ENCODE measurements around the gene TMEM123. TPM values are rescaled to one million over a fixed set of nuclear protein-coding genes. Genes with fewer than 3 reads are reported as not detected.

The TMEM123 gene, protein sequence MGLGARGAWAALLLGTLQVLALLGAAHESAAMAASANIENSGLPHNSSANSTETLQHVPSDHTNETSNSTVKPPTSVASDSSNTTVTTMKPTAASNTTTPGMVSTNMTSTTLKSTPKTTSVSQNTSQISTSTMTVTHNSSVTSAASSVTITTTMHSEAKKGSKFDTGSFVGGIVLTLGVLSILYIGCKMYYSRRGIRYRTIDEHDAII
- total RNA-seq (100 to 1,000 TPM; 140 to 232 (median 203) TPM), polyA plus RNA-seq (10 to 100 TPM; 37.2 to 78.3 (median 44.4) TPM)

DNA sequence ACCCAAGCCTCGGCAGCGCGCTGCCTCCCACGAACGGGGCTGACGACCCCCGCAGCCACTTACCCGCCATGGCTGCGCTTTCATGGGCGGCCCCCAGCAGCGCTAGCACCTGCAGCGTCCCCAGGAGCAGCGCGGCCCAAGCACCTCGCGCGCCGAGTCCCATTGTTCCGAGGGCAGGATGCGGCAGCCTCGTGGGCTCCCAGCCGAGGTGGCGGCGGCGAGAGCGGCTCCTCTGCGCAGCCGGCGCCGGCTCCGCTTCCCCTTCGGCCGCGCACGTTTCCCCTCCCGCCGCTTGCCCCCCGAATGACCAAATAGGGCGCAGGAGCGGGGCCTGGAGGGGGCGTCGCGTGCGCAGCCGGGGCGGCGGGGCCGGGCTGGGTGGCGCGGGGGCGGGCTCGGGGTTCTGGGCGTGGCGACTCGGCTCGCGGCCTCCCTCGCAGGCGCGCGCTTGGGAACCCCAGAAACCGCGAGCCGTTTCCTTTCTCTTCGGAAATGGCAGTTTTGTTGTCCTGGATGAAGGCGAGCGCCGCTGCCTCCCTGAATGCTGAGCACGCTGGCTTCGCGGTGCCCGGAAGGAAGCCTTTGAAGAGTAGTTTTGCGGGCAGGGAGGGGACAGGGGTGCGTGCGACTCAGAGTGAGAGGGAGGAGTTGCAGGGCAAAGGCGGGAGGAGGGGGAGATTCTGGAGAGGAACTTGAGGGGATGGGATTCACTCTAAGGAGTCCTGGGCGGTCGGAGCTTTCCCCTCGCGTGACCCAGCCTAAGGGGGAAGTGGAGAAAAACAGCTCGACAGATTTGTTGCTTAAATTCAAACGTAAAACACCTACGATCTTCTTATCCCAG lies at the start of gene TMEM123:
TMEM123 (minus strand) TSS at position 305 of the 841 bp plus-strand sequence; CDS start at position 163, 142 bp downstream.
- Histone ChIP-seq H3K36me3 (no peaks in the 10 kb centered on the region), H3K4me1 (peaks cover 0 to 44% (median 35%) of the 10 kb centered on the region in 4 donors), H3K4me3 (peak within 1 kb of the TSS; percentile 72 to 90 (median 87)), H3K27me3 (no peaks in the 10 kb centered on the region), H3K27ac (peak within 1 kb of the TSS; percentile 86 to 97 (median 90)), H3K9me3 (no peaks in the 10 kb centered on the region)
- 0 to 1% methylated on average over 83 of the region's 83 CpGs for WGBS, 2 donors
- DNase-seq = peak; percentile 92
- intact Hi-C loops (cut with DNase I) = loop anchor here (2.0 to 5.0 kb wide), 3 partner anchors 42 to 106 kb away; partner anchors contain the start of gene BIRC2
- TF ChIP-seq, protein P1, sequence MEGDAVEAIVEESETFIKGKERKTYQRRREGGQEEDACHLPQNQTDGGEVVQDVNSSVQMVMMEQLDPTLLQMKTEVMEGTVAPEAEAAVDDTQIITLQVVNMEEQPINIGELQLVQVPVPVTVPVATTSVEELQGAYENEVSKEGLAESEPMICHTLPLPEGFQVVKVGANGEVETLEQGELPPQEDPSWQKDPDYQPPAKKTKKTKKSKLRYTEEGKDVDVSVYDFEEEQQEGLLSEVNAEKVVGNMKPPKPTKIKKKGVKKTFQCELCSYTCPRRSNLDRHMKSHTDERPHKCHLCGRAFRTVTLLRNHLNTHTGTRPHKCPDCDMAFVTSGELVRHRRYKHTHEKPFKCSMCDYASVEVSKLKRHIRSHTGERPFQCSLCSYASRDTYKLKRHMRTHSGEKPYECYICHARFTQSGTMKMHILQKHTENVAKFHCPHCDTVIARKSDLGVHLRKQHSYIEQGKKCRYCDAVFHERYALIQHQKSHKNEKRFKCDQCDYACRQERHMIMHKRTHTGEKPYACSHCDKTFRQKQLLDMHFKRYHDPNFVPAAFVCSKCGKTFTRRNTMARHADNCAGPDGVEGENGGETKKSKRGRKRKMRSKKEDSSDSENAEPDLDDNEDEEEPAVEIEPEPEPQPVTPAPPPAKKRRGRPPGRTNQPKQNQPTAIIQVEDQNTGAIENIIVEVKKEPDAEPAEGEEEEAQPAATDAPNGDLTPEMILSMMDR (IDR thresholded peaks at IDR 0.05) = no peak
- TF ChIP-seq POLR2A (IDR thresholded peaks at IDR 0.05) = peak; percentile 29 to 72
- peak; percentile 68 to 96 (median 92) for TF ChIP-seq POLR2AphosphoS5 (IDR thresholded peaks at IDR 0.05)

DNA sequence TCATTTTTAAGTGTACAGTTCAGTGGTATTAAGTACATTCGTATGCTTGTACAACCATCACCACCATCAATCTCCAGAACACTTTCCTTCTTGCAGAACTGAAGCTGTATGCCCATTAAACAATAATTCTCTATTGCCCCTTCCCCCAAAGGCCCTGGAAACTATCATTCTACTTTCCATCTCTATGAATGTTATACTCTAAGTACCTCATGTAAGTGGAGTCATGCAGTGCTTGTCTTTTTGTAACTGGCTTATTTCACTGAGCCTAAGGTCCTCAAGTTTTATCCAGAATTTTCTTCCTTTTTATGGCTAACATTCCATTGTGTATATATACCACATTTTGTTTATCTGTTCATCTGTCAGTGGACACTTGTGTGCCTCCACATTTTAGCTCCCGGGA lies 48.3 kb upstream of the TMEM123 start:
- peak in 3 of 4 donors; percentile 51 to 89 (median 59) for TF ChIP-seq EP300 (IDR thresholded peaks at IDR 0.05)
- peak; percentile 48 to 86 (median 72) for TF ChIP-seq POLR2AphosphoS5 (IDR thresholded peaks at IDR 0.05)
- TF ChIP-seq, protein P1 (IDR thresholded peaks at IDR 0.05) = no peak
- no peak for TF ChIP-seq POLR2A (IDR thresholded peaks at IDR 0.05)
- Histone ChIP-seq H3K36me3 (no peaks in the 10 kb centered on the region), H3K27me3 (no peaks in the 10 kb centered on the region), H3K4me3 (no peak overlapping the region), H3K9me3 (no peaks in the 10 kb centered on the region), H3K4me1 (peaks cover 0 to 22% (median 11%) of the 10 kb centered on the region in 4 donors), H3K27ac (peak overlapping the region in 3 of 4 donors; percentile 52 to 76 (median 53))
- no peak for DNase-seq
- intact Hi-C loops (cut with DNase I) = no loop called here
- 83 to 87% methylated on average over 2 of the region's 2 CpGs for WGBS, 2 donors

DNA sequence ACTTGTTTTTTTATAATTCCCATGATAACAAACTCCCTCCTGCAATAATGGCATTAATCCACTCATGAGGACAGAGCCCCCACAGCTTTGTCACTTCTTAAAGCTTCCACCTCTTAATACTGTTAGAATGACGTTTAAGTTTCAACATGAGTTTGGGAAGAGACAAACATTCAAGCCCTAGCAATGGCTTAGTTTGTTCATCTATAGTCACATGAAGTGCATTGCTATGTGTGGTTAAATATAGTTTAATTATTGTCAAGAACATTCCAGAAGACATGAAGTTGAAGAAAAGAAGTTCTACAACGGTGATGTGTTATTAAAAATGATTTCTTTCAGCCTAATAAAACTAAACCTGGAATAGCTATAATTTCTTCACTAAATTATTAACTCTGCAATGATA lies 47.4 kb upstream of the TMEM123 start:
- H3K27ac ChIP-seq = peak overlapping the region in 3 of 4 donors; percentile 22 to 76 (median 53)
- intact Hi-C loops (cut with DNase I) = loop anchor here (5.0 kb wide), 1 partner anchor 112 kb away; no protein-coding TSS in a partner anchor
- H3K4me1 ChIP-seq = peaks cover 0 to 31% (median 13%) of the 10 kb centered on the region in 4 donors
- H3K27me3 ChIP-seq = no peaks in the 10 kb centered on the region
- H3K4me3 ChIP-seq = no peak overlapping the region
- 33 to 55% methylated on average over 2 of the region's 2 CpGs for WGBS, 2 donors
- DNase-seq = no peak
- no peaks in the 10 kb centered on the region for H3K9me3 ChIP-seq
- TF ChIP-seq POLR2AphosphoS5 (IDR thresholded peaks at IDR 0.05) = no peak
- no peaks in the 10 kb centered on the region for H3K36me3 ChIP-seq

DNA sequence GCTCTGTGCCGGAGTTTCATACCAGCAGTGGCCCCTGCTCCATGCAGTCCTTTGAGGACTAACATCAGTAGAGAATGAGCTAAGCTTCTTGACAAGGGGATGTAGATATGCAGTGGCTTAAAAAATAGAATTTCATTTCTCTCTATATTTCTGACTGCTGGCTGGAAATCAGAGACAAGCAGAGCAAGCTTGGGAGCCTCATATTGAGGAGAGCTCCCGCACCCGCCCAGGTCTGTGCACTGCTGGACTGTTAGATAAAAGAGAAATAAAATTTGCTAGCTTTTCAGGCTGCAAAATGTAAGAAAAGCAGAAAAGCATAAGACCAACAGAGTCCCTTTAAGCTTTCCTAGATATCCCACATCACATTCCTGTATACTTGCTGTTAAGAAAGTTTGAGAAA lies 46.6 kb upstream of the TMEM123 start:
- H3K4me3 ChIP-seq = no peak overlapping the region
- H3K9me3 ChIP-seq = no peaks in the 10 kb centered on the region
- TF ChIP-seq, protein P1 (IDR thresholded peaks at IDR 0.05) = no peak
- no peak for TF ChIP-seq POLR2A (IDR thresholded peaks at IDR 0.05)
- TF ChIP-seq EP300 (IDR thresholded peaks at IDR 0.05) = no peak
- TF ChIP-seq POLR2AphosphoS5 (IDR thresholded peaks at IDR 0.05) = no peak
- no peaks in the 10 kb centered on the region for H3K36me3 ChIP-seq
- no peaks in the 10 kb centered on the region for H3K27me3 ChIP-seq
- WGBS, 2 donors = 92 to 97% methylated on average over 3 of the region's 3 CpGs
- H3K4me1 ChIP-seq = peaks cover 0 to 32% (median 13%) of the 10 kb centered on the region in 4 donors
- intact Hi-C loops (cut with DNase I) = loop anchor here (5.0 kb wide), 1 partner anchor 113 kb away; no protein-coding TSS in a partner anchor
- DNase-seq = no peak
- peak overlapping the region in 2 of 4 donors; percentile 53 to 76 for H3K27ac ChIP-seq

DNA sequence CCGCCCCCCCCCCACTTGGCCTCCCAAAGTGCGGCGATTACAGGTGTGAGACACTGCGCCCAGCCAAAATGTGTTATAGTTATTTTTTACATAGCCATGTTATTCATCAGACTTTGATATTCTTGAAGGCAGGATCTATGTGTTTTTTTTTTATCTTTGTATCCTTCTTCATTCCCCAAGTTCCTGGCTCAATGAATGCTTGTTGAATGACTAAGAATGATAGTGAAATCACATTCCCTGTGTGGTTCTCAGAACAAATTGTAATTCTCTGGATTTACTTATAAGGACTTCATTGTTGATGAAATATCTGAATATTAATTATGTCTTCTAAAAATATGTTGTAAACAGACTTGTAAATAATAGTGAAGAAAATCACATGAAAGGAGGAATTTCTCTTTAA lies 44.5 kb upstream of the TMEM123 start:
- DNase-seq = no peak
- no peaks in the 10 kb centered on the region for H3K36me3 ChIP-seq
- H3K27ac ChIP-seq = no peak overlapping the region
- H3K9me3 ChIP-seq = no peaks in the 10 kb centered on the region
- peaks cover 0 to 32% (median 13%) of the 10 kb centered on the region in 4 donors for H3K4me1 ChIP-seq
- no peaks in the 10 kb centered on the region for H3K27me3 ChIP-seq
- no peak for TF ChIP-seq POLR2AphosphoS5 (IDR thresholded peaks at IDR 0.05)
- no peak for TF ChIP-seq POLR2A (IDR thresholded peaks at IDR 0.05)
- TF ChIP-seq, protein P1 (IDR thresholded peaks at IDR 0.05) = no peak
- TF ChIP-seq EP300 (IDR thresholded peaks at IDR 0.05) = no peak
- intact Hi-C loops (cut with DNase I) = loop anchor here (5.0 kb wide), 1 partner anchor 115 kb away; no protein-coding TSS in a partner anchor
- H3K4me3 ChIP-seq = no peak overlapping the region
- WGBS, 2 donors = 93 to 98% methylated on average over 3 to 4 of the region's 4 CpGs

Data from sigmoid colon (tissue), 7 donors.